Endodermal cell (in vitro differentiated cells): ENCODE data around the gene C1orf198. TPM values are rescaled to one million over a fixed set of nuclear protein-coding genes. Genes with fewer than 3 reads are reported as not detected.
A peak's percentile ranks its signal among the peaks of the same experiment; 100 is the strongest.

ENCODE experiments used
- DNase-seq: peaks from one replicate; pipeline ENCODE4 v3.0.0-alpha.2; 2017
- H3K27ac ChIP-seq: 2 replicates; pipeline ENCODE4 v1.5.1; 2013; ENCODE audit warnings: mild to moderate bottlenecking, low read depth, low read length, moderate library complexity
- H3K27me3 ChIP-seq: 2 replicates; pipeline ENCODE4 v1.6.1; 2013; ENCODE audit warnings: mild to moderate bottlenecking, low read length, moderate library complexity; ENCODE audit not compliant: insufficient read depth, control insufficient read depth, poor library complexity, severe bottlenecking
- H3K36me3 ChIP-seq: 2 replicates; pipeline ENCODE4 v1.7.0; 2013; ENCODE audit warnings: mild to moderate bottlenecking, low read length, moderate library complexity; ENCODE audit not compliant: control insufficient read depth, insufficient read depth
- H3K4me1 ChIP-seq: one replicate; pipeline ENCODE4 v1.7.0; 2013; ENCODE audit warnings: low read length; ENCODE audit not compliant: control insufficient read depth, insufficient read depth
- H3K4me3 ChIP-seq: 2 replicates; pipeline ENCODE4 v1.5.1; 2013; ENCODE audit warnings: mild to moderate bottlenecking, low read length, moderate library complexity
- H3K9ac ChIP-seq: 2 replicates; pipeline ENCODE4 v1.6.1; 2013; ENCODE audit warnings: mild to moderate bottlenecking, low read length, moderate library complexity; ENCODE audit not compliant: poor library complexity, severe bottlenecking; ENCODE audit errors: extremely low read depth
- H3K9me3 ChIP-seq: 2 replicates; pipeline ENCODE4 v1.6.1; 2013; ENCODE audit warnings: mild to moderate bottlenecking, low read length, moderate library complexity; ENCODE audit not compliant: control insufficient read depth
- H3K27ac Mint-ChIP-seq: 2 replicates; pipeline ENCODE4 v1.8.0; 2020; ENCODE audit warnings: mixed read lengths
- H3K27me3 Mint-ChIP-seq: 2 replicates; pipeline ENCODE4 v1.8.0; 2021; ENCODE audit warnings: mild to moderate bottlenecking, mixed read lengths; ENCODE audit not compliant: insufficient read depth
- H3K36me3 Mint-ChIP-seq: 2 replicates; pipeline ENCODE4 v1.8.0; 2020; ENCODE audit warnings: low read depth, mixed read lengths
- H3K4me1 Mint-ChIP-seq: 2 replicates; pipeline ENCODE4 v1.8.0; 2020; ENCODE audit warnings: mixed read lengths
- H3K4me3 Mint-ChIP-seq: 2 replicates; pipeline ENCODE4 v1.8.0; 2020; ENCODE audit warnings: mild to moderate bottlenecking, moderate library complexity, mixed read lengths
- H3K9me3 Mint-ChIP-seq: 2 replicates; pipeline ENCODE4 v1.8.0; 2020; ENCODE audit warnings: mild to moderate bottlenecking, mixed read lengths
- WGBS, 2 experiments: methylation state at CpG; one replicate each; pipeline versions ENCODE4 v1.1.5 to v1.1.7; 2013; ENCODE audit warnings: missing lambda C conversion rate in 2 of 2, mixed read lengths in 1 of 2; ENCODE audit not compliant: insufficient coverage in 1 of 2, insufficient read length in 1 of 2; 5-methylcytosine and 5-hydroxymethylcytosine counted together
- total RNA-seq, 2 donors: library from RNA; stranded (reverse); fragmentation: NEBNext Ultra II Directional in 1 of 2; extraction: Animal tissue kit (Norgen Biotek cat#: 25700) in 1 of 2; gene quantifications; 2 replicates in 1 of 2; 3 replicates in 1 of 2; pipeline ENCODE4 v1.2.1, GENCODE V29; 2021
- TF ChIP-seq, protein P1 (sequence below): fragments of 200-600 bp; sonication (generic); conservative IDR thresholded peaks from 2 replicates; pipeline ENCODE4 v1.5.0; 2021; ENCODE audit warnings: antibody characterized with exemption, mild to moderate bottlenecking

C1orf198 gene
- total RNA-seq, 2 donors from 2014 or later = 37.5 to 44.8 TPM

DNA sequence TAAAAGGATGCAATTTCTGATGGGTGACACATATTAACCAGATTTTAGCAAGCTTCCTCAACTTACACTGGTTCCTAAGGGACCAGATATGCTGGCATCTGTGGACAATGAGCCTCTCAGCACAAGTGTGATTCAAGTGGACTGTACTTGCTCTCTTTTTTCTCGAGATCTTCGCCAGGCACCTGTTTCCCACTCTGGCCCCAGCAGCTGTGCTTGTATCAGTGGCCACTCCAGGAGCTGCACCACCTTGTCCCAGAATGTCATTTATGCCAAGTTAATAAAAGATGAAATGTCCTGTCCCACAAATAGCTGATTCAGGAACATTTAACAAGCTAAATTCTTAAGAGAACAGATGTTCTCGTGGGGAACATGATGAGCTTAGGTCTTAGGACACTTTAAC lies 14.6 kb downstream of the C1orf198 start:
- peaks cover 4% of the 10 kb centered on the region for H3K9me3 Mint-ChIP-seq
- peaks cover 43% of the 10 kb centered on the region for H3K36me3 Mint-ChIP-seq
- 93 to 99% methylated on average over 3 of the region's 3 CpGs for WGBS, 2 experiments
- DNase-seq = no peak
- H3K27ac Mint-ChIP-seq = no peak overlapping the region
- H3K36me3 ChIP-seq = peaks cover 37% of the 10 kb centered on the region
- H3K9me3 ChIP-seq = peaks cover 9% of the 10 kb centered on the region
- H3K4me3 ChIP-seq = no peak overlapping the region
- peaks cover 42% of the 10 kb centered on the region for H3K4me1 Mint-ChIP-seq
- H3K4me3 Mint-ChIP-seq = no peak overlapping the region
- TF ChIP-seq, protein P1, sequence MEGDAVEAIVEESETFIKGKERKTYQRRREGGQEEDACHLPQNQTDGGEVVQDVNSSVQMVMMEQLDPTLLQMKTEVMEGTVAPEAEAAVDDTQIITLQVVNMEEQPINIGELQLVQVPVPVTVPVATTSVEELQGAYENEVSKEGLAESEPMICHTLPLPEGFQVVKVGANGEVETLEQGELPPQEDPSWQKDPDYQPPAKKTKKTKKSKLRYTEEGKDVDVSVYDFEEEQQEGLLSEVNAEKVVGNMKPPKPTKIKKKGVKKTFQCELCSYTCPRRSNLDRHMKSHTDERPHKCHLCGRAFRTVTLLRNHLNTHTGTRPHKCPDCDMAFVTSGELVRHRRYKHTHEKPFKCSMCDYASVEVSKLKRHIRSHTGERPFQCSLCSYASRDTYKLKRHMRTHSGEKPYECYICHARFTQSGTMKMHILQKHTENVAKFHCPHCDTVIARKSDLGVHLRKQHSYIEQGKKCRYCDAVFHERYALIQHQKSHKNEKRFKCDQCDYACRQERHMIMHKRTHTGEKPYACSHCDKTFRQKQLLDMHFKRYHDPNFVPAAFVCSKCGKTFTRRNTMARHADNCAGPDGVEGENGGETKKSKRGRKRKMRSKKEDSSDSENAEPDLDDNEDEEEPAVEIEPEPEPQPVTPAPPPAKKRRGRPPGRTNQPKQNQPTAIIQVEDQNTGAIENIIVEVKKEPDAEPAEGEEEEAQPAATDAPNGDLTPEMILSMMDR = no peak
- H3K4me1 ChIP-seq = peaks cover 3% of the 10 kb centered on the region
- H3K27ac ChIP-seq = no peak overlapping the region
- no peaks in the 10 kb centered on the region for H3K27me3 ChIP-seq
- no peaks in the 10 kb centered on the region for H3K27me3 Mint-ChIP-seq
- no peak overlapping the region for H3K9ac ChIP-seq

DNA sequence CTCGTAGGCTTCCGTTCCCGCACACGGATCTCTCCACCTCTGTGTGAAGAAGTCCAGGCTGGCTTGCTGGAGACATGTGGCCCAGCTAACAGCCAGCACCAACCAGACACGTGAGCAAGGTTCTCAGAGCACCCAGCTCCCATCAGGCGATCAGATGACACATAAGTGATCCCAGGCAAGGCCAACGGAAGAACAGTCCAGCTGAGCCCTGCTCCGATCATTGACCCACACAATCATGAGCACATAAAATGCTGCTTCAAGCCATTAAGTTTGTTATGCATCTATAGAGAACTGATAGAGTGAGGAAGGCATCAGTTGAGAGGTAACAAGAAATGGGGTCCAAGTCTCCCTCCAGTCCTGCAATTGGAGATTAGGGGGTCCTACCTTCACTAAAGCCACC lies 15.4 kb downstream of the C1orf198 start:
- 89 to 97% methylated on average over 8 of the region's 8 CpGs for WGBS, 2 experiments

GRCh38 chr1:230851291-230851691 lies 17.0 kb downstream of the C1orf198 start:
- Mint-ChIP-seq H3K27ac (peak overlapping the region; percentile 74), H3K4me1 (peaks cover 36% of the 10 kb centered on the region)
- no peak overlapping the region for H3K9ac ChIP-seq

More for the DNA sequence above, 15.4 kb downstream of the C1orf198 start:
- H3K27ac Mint-ChIP-seq = no peak overlapping the region
- peaks cover 3% of the 10 kb centered on the region for H3K4me1 ChIP-seq
- no peaks in the 10 kb centered on the region for H3K27me3 Mint-ChIP-seq
- H3K36me3 ChIP-seq = peaks cover 37% of the 10 kb centered on the region
- peaks cover 46% of the 10 kb centered on the region for H3K36me3 Mint-ChIP-seq
- H3K27me3 ChIP-seq = no peaks in the 10 kb centered on the region
- H3K4me3 Mint-ChIP-seq = no peak overlapping the region
- H3K9ac ChIP-seq = no peak overlapping the region
- H3K4me3 ChIP-seq = no peak overlapping the region
- peaks cover 4% of the 10 kb centered on the region for H3K9me3 Mint-ChIP-seq
- H3K9me3 ChIP-seq = peaks cover 9% of the 10 kb centered on the region
- TF ChIP-seq, protein P1 = no peak
- H3K4me1 Mint-ChIP-seq = peaks cover 41% of the 10 kb centered on the region
- H3K27ac ChIP-seq = no peak overlapping the region
- DNase-seq = no peak

More at GRCh38 chr1:230851291-230851691, 17.0 kb downstream of the C1orf198 start:
- no peak overlapping the region for H3K4me3 ChIP-seq
- 40 to 64% methylated on average over 1 to 5 of the region's 5 CpGs for WGBS, 2 experiments
- no peaks in the 10 kb centered on the region for H3K27me3 Mint-ChIP-seq
- H3K4me1 ChIP-seq = peaks cover 3% of the 10 kb centered on the region
- peak overlapping the region; percentile 82 for H3K27ac ChIP-seq
- no peaks in the 10 kb centered on the region for H3K27me3 ChIP-seq
- peaks cover 4% of the 10 kb centered on the region for H3K9me3 Mint-ChIP-seq
- H3K36me3 Mint-ChIP-seq = peaks cover 42% of the 10 kb centered on the region
- H3K9me3 ChIP-seq = peaks cover 9% of the 10 kb centered on the region
- H3K36me3 ChIP-seq = peaks cover 37% of the 10 kb centered on the region
- TF ChIP-seq, protein P1 = no peak
- no peak overlapping the region for H3K4me3 Mint-ChIP-seq
- peak; percentile 82 for DNase-seq
